ENCODE measurements around the gene SLC25A45.
A peak's percentile ranks its signal among the peaks of the same experiment; 100 is the strongest.

SLC25A45 gene

DNA sequence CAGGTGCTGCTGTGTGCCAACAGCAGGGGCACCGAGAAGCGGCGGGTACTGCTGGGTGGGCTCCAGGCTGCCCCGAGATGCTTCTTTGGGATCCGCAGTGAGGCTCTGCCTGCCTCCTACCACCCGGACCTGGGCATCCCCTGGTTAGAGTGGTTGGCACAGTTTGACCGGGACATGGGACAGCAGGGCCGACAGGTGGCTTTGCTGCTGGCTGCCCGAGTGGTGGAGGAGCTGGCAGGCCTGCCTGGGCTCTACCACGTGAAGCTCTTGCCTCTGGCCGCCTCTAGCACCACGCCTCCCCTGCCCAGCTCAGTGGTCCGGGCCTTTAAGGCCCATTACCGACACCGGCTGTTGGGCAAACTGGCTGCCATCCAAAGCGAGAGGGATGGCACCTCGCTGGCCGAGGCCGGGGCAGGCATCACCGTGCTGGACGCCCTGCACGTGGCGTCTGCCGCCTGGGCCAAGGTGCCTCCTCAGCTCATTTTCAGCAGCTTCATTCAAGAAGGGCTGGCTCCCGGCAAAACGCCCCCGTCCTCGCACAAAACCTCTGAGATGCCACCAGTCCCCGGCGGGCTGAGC, 26.0 kb downstream of the SLC25A45 start:
- Histone ChIP-seq H3K9me3 (ENCODE audit: severe bottlenecking) (no peaks in the 10 kb centered on the region), H3K27ac (ENCODE audit: poor library complexity, severe bottlenecking) (no peak overlapping the region), H3K27me3 (ENCODE audit: insufficient read depth, poor library complexity, severe bottlenecking) (peaks cover 3% of the 10 kb centered on the region), H3K4me3 (ENCODE audit: severe bottlenecking) (no peak overlapping the region), H3K4me1 (ENCODE audit: insufficient read depth, poor library complexity, severe bottlenecking) (no peaks in the 10 kb centered on the region), H3K36me3 (ENCODE audit: low read depth) (peaks cover 13% of the 10 kb centered on the region)
- ATAC-seq (ENCODE audit: low read depth) (no peak), DNase-seq (ENCODE audit: low spot score) (no peak)
- TF ChIP-seq CTCF (IDR thresholded peaks at IDR 0.05; ENCODE audit: poor library complexity, severe bottlenecking): no peak

DNA sequence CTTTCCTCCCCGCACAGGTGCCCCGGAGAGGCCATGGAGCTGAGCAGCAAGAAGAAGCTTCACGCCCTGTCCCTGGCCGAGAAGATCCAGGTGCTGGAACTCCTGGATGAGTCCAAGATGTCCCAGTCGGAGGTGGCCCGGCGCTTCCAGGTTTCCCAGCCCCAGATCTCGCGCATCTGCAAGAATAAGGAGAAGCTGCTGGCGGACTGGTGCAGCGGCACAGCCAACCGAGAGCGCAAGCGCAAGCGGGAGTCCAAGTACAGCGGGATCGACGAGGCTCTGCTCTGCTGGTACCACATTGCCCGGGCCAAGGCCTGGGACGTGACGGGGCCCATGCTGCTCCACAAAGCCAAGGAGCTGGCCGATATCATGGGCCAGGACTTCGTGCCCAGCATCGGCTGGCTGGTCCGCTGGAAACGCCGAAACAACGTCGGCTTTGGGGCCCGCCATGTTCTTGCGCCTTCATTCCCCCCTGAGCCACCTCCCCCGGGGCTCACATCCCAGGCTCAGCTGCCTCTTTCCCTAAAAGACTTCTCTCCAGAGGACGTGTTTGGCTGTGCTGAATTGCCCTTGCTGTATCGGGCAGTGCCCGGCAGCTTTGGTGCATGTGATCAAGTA, 26.6 kb downstream of the SLC25A45 start:
- no peaks in the 10 kb centered on the region for H3K9me3 ChIP-seq (ENCODE audit: severe bottlenecking)
- no peak for DNase-seq (ENCODE audit: low spot score)
- H3K27me3 ChIP-seq (ENCODE audit: insufficient read depth, poor library complexity, severe bottlenecking): peaks cover 3% of the 10 kb centered on the region
- peaks cover 19% of the 10 kb centered on the region for H3K36me3 ChIP-seq (ENCODE audit: low read depth)
- no peak for ATAC-seq (ENCODE audit: low read depth)
- TF ChIP-seq CTCF (IDR thresholded peaks at IDR 0.05; ENCODE audit: poor library complexity, severe bottlenecking): no peak
- H3K27ac ChIP-seq (ENCODE audit: poor library complexity, severe bottlenecking): no peak overlapping the region
- H3K4me1 ChIP-seq (ENCODE audit: insufficient read depth, poor library complexity, severe bottlenecking): no peaks in the 10 kb centered on the region
- no peak overlapping the region for H3K4me3 ChIP-seq (ENCODE audit: severe bottlenecking)

GRCh38 chr11:65355013-65355775, 27.3 kb downstream of the SLC25A45 start:
- no peaks in the 10 kb centered on the region for H3K4me1 ChIP-seq (ENCODE audit: insufficient read depth, poor library complexity, severe bottlenecking)
- H3K9me3 ChIP-seq (ENCODE audit: severe bottlenecking): no peaks in the 10 kb centered on the region
- DNase-seq (ENCODE audit: low spot score) (no peak), ATAC-seq (ENCODE audit: low read depth) (no peak; the same call in 2 of the 3 replicates)
- peak overlapping the region; percentile 44 for H3K4me3 ChIP-seq (ENCODE audit: severe bottlenecking)
- H3K27ac ChIP-seq (ENCODE audit: poor library complexity, severe bottlenecking): no peak overlapping the region
- TF ChIP-seq CTCF (IDR thresholded peaks at IDR 0.05; ENCODE audit: poor library complexity, severe bottlenecking): no peak
- peaks cover 3% of the 10 kb centered on the region for H3K27me3 ChIP-seq (ENCODE audit: insufficient read depth, poor library complexity, severe bottlenecking)
- H3K36me3 ChIP-seq (ENCODE audit: low read depth): peaks cover 24% of the 10 kb centered on the region

- peaks cover 3% of the 10 kb centered on the region for H3K27me3 ChIP-seq (ENCODE audit: insufficient read depth, poor library complexity, severe bottlenecking)
- H3K4me1 ChIP-seq (ENCODE audit: insufficient read depth, poor library complexity, severe bottlenecking): no peaks in the 10 kb centered on the region
- no peak within 1 kb of the TSS for H3K27ac ChIP-seq (ENCODE audit: poor library complexity, severe bottlenecking)
- H3K4me3 ChIP-seq (ENCODE audit: severe bottlenecking): peak within 1 kb of the TSS; percentile 44
- no peak for TF ChIP-seq CTCF (IDR thresholded peaks at IDR 0.05; ENCODE audit: poor library complexity, severe bottlenecking)
- DNase-seq (ENCODE audit: low spot score) (peak; percentile 96), ATAC-seq (ENCODE audit: low read depth) (peak; percentile 94)
- H3K9me3 ChIP-seq (ENCODE audit: severe bottlenecking): no peaks in the 10 kb centered on the region
- H3K36me3 ChIP-seq (ENCODE audit: low read depth): peaks cover 25% of the 10 kb centered on the region
Observed at GRCh38 chr11:65354265-65355012, 28.0 kb downstream of the SLC25A45 start, which contains the start of gene TIGD3. Gene TIGD3 (plus strand): TSS chr11:65354751. CDS start chr11:65355809, 1,058 bp downstream.
